ENCODE measurements around the gene OXNAD1. TPM values are rescaled to one million over a fixed set of nuclear protein-coding genes. Genes with fewer than 3 reads are reported as not detected.

OXNAD1 gene
- total and polyA plus RNA-seq, 2 of the 13 experiments (the other 11 are each of a cell fraction or from before 2014, with no cell fraction given) = 9.9 to 18.8 TPM

DNA sequence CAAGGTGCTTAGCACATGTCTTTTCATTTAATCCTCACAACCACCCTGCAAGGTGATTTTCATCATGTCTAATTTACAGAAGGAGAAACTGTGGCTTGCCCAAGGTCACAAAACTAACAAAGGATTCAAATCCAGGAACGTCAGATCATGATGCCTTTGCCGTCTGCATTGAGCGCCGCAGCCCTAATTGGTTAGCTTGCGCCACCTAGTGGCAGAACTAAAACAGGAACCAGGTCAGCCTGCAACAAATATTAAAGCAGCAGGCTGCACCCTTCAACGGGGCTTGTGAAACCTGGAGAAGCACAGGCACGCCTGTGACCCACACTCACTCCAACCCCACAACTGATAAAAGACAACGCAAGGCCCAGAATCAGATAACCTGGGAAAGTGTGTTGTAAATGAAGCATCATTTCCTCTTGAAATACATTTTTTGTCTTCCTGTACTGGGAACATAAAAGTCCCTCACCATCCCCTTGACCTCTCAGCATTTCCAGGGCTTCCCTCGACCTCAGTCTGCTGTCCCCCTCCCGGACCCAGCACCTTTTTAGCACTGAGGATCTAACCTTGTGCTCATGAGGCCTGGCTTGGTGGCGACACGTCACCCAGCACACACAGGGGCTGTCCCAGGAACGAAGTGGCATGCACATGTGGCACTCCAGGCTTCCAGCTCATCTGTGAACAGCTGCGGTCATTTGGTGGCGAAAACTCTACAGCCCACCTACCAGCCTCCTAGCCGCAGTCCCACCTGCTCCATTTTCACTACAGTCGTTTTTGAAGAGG is 17.5 kb upstream of the OXNAD1 start (continued):
- peak; percentile 46; the same call in 1 of the 2 replicates for TF ChIP-seq ZBTB26 (CRISPR knock-in tag; IDR thresholded peaks at IDR 0.05; ENCODE audit: borderline replicate concordance)
- TF ChIP-seq ZNF317 (CRISPR knock-in tag; IDR thresholded peaks at IDR 0.05) = no peak
- TF ChIP-seq ZNF607 (CRISPR knock-in tag; IDR thresholded peaks at IDR 0.05; ENCODE audit: borderline replicate concordance) = peak; percentile 25; the same call in 1 of the 2 replicates
- TF ChIP-seq, protein P1, sequence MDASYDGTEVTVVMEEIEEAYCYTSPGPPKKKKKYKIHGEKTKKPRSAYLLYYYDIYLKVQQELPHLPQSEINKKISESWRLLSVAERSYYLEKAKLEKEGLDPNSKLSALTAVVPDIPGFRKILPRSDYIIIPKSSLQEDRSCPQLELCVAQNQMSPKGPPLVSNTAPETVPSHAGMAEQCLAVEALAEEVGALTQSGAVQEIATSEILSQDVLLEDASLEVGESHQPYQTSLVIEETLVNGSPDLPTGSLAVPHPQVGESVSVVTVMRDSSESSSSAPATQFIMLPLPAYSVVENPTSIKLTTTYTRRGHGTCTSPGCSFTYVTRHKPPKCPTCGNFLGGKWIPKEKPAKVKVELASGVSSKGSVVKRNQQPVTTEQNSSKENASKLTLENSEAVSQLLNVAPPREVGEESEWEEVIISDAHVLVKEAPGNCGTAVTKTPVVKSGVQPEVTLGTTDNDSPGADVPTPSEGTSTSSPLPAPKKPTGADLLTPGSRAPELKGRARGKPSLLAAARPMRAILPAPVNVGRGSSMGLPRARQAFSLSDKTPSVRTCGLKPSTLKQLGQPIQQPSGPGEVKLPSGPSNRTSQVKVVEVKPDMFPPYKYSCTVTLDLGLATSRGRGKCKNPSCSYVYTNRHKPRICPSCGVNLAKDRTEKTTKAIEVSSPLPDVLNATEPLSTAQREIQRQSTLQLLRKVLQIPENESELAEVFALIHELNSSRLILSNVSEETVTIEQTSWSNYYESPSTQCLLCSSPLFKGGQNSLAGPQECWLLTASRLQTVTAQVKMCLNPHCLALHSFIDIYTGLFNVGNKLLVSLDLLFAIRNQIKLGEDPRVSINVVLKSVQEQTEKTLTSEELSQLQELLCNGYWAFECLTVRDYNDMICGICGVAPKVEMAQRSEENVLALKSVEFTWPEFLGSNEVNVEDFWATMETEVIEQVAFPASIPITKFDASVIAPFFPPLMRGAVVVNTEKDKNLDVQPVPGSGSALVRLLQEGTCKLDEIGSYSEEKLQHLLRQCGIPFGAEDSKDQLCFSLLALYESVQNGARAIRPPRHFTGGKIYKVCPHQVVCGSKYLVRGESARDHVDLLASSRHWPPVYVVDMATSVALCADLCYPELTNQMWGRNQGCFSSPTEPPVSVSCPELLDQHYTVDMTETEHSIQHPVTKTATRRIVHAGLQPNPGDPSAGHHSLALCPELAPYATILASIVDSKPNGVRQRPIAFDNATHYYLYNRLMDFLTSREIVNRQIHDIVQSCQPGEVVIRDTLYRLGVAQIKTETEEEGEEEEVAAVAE (CRISPR knock-in tag; IDR thresholded peaks at IDR 0.05; ENCODE audit: borderline replicate concordance) = peak; percentile 61; the same call in 1 of the 2 replicates
- peak; percentile 30; the same call in 1 of the 2 replicates for TF ChIP-seq SAP130 (CRISPR knock-in tag; IDR thresholded peaks at IDR 0.05; ENCODE audit: low read depth)
- peak; percentile 66; the same call in 1 of the 2 replicates for TF ChIP-seq ZNF891 (CRISPR knock-in tag; IDR thresholded peaks at IDR 0.05)
- TF ChIP-seq ZNF770 (CRISPR knock-in tag; IDR thresholded peaks at IDR 0.05) = peak; percentile 15; the same call in 1 of the 2 replicates
- TF ChIP-seq ETV6 (CRISPR knock-in tag; conservative IDR thresholded peaks at IDR 0.05) = 0 out of 2 replicates have a peak, but pooled peaks have one; percentile 2
- TF ChIP-seq, protein P2, sequence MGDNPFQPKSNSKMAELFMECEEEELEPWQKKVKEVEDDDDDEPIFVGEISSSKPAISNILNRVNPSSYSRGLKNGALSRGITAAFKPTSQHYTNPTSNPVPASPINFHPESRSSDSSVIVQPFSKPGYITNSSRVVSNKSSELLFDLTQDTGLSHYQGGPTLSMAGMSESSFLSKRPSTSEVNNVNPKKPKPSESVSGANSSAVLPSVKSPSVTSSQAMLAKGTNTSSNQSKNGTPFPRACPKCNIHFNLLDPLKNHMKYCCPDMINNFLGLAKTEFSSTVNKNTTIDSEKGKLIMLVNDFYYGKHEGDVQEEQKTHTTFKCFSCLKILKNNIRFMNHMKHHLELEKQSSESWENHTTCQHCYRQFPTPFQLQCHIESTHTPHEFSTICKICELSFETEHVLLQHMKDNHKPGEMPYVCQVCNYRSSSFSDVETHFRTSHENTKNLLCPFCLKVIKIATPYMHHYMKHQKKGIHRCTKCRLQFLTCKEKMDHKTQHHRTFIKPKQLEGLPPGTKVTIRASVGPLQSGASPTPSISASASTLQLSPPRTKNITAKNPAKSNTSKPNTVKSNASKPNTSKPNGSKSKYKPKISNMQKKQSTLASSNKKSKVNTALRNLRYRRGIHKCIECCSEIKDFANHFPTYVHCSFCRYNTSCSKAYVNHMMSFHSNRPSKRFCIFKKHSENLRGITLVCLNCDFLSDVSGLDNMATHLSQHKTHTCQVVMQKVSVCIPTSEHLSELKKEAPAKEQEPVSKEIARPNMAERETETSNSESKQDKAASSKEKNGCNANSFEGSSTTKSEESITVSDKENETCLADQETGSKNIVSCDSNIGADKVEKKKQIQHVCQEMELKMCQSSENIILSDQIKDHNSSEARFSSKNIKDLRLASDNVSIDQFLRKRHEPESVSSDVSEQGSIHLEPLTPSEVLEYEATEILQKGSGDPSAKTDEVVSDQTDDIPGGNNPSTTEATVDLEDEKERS (CRISPR knock-in tag; IDR thresholded peaks at IDR 0.05) = 0 out of 2 replicates have a peak, but pooled peaks have one; percentile 55
- TF ChIP-seq HMGXB4 (CRISPR knock-in tag; IDR thresholded peaks at IDR 0.05; ENCODE audit: borderline replicate concordance in 1 of 2, low read depth in 1 of 2) = peak; percentile 51 to 80; a peak in 3 of 4 replicates
- TF ChIP-seq HNF4A (CRISPR knock-in tag; IDR thresholded peaks at IDR 0.05) = peak; percentile 19; the same call in 1 of the 2 replicates
- TF ChIP-seq ZNF350 (CRISPR knock-in tag; IDR thresholded peaks at IDR 0.05; ENCODE audit: borderline replicate concordance, low read depth) = peak; percentile 58; the same call in 1 of the 2 replicates

Data from HepG2 (cell line).